ENCODE results near the gene KIF7. TPM values are rescaled to one million over a fixed set of nuclear protein-coding genes. Genes with fewer than 3 reads are reported as not detected.

KIF7 gene
- total RNA-seq, 4 donors from 2014 or later, result 17.0 to 26.3 (median 18.3) TPM

DNA sequence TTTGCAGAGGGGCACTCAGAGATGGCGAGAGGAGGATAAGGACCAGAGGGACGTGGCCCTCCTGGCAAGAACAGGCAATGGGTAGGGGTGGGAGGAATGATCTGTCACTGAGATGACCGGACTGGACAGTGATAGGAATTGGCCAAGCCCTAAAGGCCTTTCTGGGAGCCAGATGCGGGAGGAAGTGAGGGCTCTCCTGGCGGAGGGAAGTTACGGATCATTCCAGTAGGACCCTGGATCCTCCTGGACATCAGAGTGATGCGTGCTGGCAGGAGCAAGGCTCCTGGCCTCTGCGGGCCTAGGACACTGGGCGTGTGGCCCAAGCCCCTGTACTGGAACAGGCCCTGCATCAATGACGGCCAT, 23.4 kb downstream of the KIF7 start:
- Histone ChIP-seq H3K9me3 (no peaks in the 10 kb centered on the region), H3K27ac (no peak overlapping the region), H3K4me1 (no peaks in the 10 kb centered on the region), H3K4me3 (no peak overlapping the region), H3K36me3 (peaks cover 0 to 77% of the 10 kb centered on the region in 2 donors), H3K27me3 (no peaks in the 10 kb centered on the region)
- ATAC-seq, result no peak
- TF ChIP-seq EP300 (IDR thresholded peaks at IDR 0.05) (no peak), POLR2AphosphoS5 (IDR thresholded peaks at IDR 0.05) (no peak), POLR2A (IDR thresholded peaks at IDR 0.05) (no peak)
- TF ChIP-seq, protein P1, sequence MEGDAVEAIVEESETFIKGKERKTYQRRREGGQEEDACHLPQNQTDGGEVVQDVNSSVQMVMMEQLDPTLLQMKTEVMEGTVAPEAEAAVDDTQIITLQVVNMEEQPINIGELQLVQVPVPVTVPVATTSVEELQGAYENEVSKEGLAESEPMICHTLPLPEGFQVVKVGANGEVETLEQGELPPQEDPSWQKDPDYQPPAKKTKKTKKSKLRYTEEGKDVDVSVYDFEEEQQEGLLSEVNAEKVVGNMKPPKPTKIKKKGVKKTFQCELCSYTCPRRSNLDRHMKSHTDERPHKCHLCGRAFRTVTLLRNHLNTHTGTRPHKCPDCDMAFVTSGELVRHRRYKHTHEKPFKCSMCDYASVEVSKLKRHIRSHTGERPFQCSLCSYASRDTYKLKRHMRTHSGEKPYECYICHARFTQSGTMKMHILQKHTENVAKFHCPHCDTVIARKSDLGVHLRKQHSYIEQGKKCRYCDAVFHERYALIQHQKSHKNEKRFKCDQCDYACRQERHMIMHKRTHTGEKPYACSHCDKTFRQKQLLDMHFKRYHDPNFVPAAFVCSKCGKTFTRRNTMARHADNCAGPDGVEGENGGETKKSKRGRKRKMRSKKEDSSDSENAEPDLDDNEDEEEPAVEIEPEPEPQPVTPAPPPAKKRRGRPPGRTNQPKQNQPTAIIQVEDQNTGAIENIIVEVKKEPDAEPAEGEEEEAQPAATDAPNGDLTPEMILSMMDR (IDR thresholded peaks at IDR 0.05), result no peak
- WGBS, 2 donors (ENCODE audit: low coverage in 1 of 2), result 80 to 86% methylated on average over 6 to 7 of the region's 10 CpGs

DNA sequence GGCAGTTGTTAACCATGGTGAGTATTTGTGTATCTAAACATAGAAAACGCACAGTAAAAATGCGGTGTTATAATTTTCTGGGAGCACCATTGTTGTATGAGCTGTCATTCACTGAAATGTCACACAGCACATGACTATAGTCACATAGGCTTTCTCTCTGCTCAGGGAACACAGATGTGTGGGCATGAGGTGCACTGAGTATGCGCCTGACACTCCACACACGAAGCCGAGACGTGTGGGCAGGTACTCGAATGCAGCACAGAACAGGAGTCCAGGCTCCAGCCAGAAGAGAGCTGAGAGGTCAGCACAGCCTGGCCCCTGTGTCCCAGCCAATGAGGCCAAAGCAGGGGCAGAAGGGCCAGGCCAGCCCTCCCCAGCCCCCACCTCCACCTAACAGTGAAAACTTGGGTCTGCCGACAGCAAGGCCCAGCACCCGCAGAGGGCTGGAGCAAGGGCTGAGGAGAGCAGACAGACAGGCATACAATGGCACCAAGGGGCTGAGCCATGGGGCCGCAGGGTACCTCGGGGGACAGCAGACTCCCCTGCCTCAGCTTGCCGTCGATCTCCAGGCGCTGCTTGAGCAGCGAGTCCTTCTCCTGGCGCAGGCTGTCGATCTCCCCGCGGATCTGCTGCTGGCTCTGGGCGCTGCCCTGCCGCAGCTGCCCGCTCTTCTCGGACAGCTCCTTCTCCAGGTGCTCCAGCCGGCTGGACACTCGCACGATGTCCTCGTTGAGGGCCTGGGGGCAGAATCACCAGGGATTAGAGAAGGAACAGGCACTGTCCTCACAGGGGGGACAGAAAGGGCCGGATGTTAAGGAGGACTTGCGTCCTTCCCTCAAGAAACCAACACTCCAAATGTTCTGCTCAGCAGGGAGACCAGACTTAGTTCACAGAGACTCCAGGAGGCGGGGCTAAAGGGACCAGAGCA, 24.0 kb downstream of the KIF7 start:
- TF ChIP-seq, protein P1 (IDR thresholded peaks at IDR 0.05), result no peak
- no peak for TF ChIP-seq POLR2AphosphoS5 (IDR thresholded peaks at IDR 0.05)
- no peak for TF ChIP-seq EP300 (IDR thresholded peaks at IDR 0.05)
- no peak for TF ChIP-seq POLR2A (IDR thresholded peaks at IDR 0.05)
- Histone ChIP-seq H3K9me3 (no peaks in the 10 kb centered on the region), H3K4me1 (no peaks in the 10 kb centered on the region), H3K36me3 (peaks cover 0 to 83% of the 10 kb centered on the region in 2 donors), H3K27ac (no peak overlapping the region), H3K4me3 (no peak overlapping the region), H3K27me3 (no peaks in the 10 kb centered on the region)
- WGBS, 2 donors (ENCODE audit: low coverage in 1 of 2), result 90 to 91% methylated on average over 3 to 8 of the region's 30 CpGs
- ATAC-seq, result no peak

DNA sequence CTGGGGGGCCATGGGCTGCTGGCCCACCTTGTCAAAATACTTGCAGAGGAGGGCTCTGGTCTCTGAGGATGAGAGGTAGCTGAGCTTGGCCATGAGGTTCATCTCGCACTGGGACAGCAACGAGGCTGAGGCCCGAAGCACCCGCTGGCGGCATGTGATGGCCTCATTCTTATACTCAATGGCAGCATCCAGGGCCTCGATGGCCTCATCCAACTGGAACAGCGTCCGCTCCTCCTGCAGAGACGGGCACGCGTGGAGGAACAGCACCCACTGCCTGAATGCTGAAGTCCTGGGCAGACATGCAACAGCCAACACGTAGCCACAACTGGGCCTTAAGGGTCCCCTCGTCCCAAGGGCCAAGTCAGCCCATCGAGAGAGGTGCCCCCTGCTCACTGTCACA, 25.0 kb downstream of the KIF7 start:
- Histone ChIP-seq H3K9me3 (no peaks in the 10 kb centered on the region), H3K27ac (no peak overlapping the region), H3K4me1 (no peaks in the 10 kb centered on the region), H3K36me3 (peaks cover 0 to 93% of the 10 kb centered on the region in 2 donors), H3K27me3 (no peaks in the 10 kb centered on the region), H3K4me3 (no peak overlapping the region)
- TF ChIP-seq POLR2A (IDR thresholded peaks at IDR 0.05) (no peak), POLR2AphosphoS5 (IDR thresholded peaks at IDR 0.05) (no peak), EP300 (IDR thresholded peaks at IDR 0.05) (no peak)
- TF ChIP-seq, protein P1 (IDR thresholded peaks at IDR 0.05), result no peak
- WGBS, 2 donors (ENCODE audit: low coverage in 1 of 2), result 95 to 100% methylated on average over 1 to 8 of the region's 14 CpGs
- no peak for ATAC-seq

DNA sequence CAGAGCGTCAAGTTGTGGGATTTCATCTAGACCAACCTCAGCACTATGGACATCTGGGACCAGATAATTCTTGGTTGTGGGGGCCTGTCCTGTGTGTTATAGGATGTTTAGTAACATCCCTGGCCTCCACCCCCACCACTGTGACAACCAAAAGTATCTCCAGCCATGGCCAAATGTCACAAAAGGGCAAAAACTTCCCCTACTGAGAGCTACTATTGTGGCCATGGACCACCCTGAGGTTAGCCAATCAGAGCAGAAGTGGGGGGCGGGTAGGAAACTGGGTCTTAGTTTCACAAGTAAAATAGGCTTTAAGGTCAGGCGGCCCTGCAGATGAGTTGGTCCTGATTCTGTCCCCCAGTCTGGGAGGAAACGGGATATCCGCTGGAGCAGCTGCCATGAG, 25.4 kb downstream of the KIF7 start:
- peaks cover 0 to 97% of the 10 kb centered on the region in 2 donors for H3K36me3 ChIP-seq
- no peak for ATAC-seq
- no CpG with 5 or more reads among the region's 5 CpGs for WGBS, 2 donors (ENCODE audit: low coverage in 1 of 2)
- no peaks in the 10 kb centered on the region for H3K9me3 ChIP-seq
- TF ChIP-seq POLR2AphosphoS5 (IDR thresholded peaks at IDR 0.05) (no peak), POLR2A (IDR thresholded peaks at IDR 0.05) (no peak), EP300 (IDR thresholded peaks at IDR 0.05) (no peak)
- TF ChIP-seq, protein P1 (IDR thresholded peaks at IDR 0.05), result no peak
- no peaks in the 10 kb centered on the region for H3K27me3 ChIP-seq
- H3K4me1 ChIP-seq, result no peaks in the 10 kb centered on the region
- no peak overlapping the region for H3K4me3 ChIP-seq
- no peak overlapping the region for H3K27ac ChIP-seq
